ENCODE measurements around the gene GRM7. TPM values are rescaled to one million over a fixed set of nuclear protein-coding genes. Genes with fewer than 3 reads are reported as not detected.

GRM7 gene
- total RNA-seq, 1 donor from 2014 or later: 0.80 TPM

- H2AFZ ChIP-seq (replicated peaks): no peak overlapping the region
- H3K9me3 ChIP-seq (ENCODE audit: low read depth): no peaks in the 10 kb centered on the region
- H3K36me3 ChIP-seq: no peaks in the 10 kb centered on the region
- H3K9ac ChIP-seq: no peak overlapping the region
- H3F3A ChIP-seq (ENCODE audit: low read depth): no peaks in the 10 kb centered on the region
- H3K4me2 ChIP-seq: no peak overlapping the region
- no peak overlapping the region for H3K27ac ChIP-seq
- Mint-ChIP-seq H3K4me3 (no peak overlapping the region), H3K27me3 (ENCODE audit: insufficient read depth, low read depth) (peaks cover 9% of the 10 kb centered on the region), H3K27ac (no peak overlapping the region), H3K4me1 (peaks cover 7% of the 10 kb centered on the region), H3K9me3 (no peaks in the 10 kb centered on the region), H3K36me3 (no peaks in the 10 kb centered on the region)
- no peaks in the 10 kb centered on the region for H3K27me3 ChIP-seq
- H3K4me3 ChIP-seq: no peak overlapping the region
- H3K4me1 ChIP-seq: no peaks in the 10 kb centered on the region
- DNase-seq (ENCODE audit: low spot score): no peak
- no peaks in the 10 kb centered on the region for H4K20me1 ChIP-seq (ENCODE audit: low read depth)
- H3K79me2 ChIP-seq (ENCODE audit: low read depth): no peaks in the 10 kb centered on the region
- no peak for TF ChIP-seq CTCF (IDR thresholded peaks at IDR 0.05)
- TF ChIP-seq EZH2 (IDR thresholded peaks at IDR 0.05): no peak
- no peak for TF ChIP-seq EZH2phosphoT487 (IDR thresholded peaks at IDR 0.05)
Measured at GRCh38 chr3:7728566-7729519, 867.9 kb downstream of the GRM7 start.

- Histone ChIP-seq H3K9me3 (ENCODE audit: low read depth) (no peaks in the 10 kb centered on the region), H3K36me3 (no peaks in the 10 kb centered on the region), H4K20me1 (ENCODE audit: low read depth) (no peaks in the 10 kb centered on the region), H3K4me1 (no peaks in the 10 kb centered on the region), H3K9ac (no peak overlapping the region), H3K79me2 (ENCODE audit: low read depth) (no peaks in the 10 kb centered on the region), H3K27ac (no peak overlapping the region), H3K4me3 (no peak overlapping the region), H3F3A (ENCODE audit: low read depth) (no peaks in the 10 kb centered on the region), H3K4me2 (no peak overlapping the region), H2AFZ (replicated peaks) (no peak overlapping the region), H3K27me3 (no peaks in the 10 kb centered on the region)
- no peak overlapping the region for H3K4me3 Mint-ChIP-seq
- H3K27ac Mint-ChIP-seq: no peak overlapping the region
- no peaks in the 10 kb centered on the region for H3K36me3 Mint-ChIP-seq
- TF ChIP-seq EZH2phosphoT487 (IDR thresholded peaks at IDR 0.05) (no peak), EZH2 (IDR thresholded peaks at IDR 0.05) (no peak), CTCF (IDR thresholded peaks at IDR 0.05) (no peak)
- no peak for DNase-seq (ENCODE audit: low spot score)
- H3K4me1 Mint-ChIP-seq: no peaks in the 10 kb centered on the region
- H3K9me3 Mint-ChIP-seq: no peaks in the 10 kb centered on the region
- peaks cover 2% of the 10 kb centered on the region for H3K27me3 Mint-ChIP-seq (ENCODE audit: insufficient read depth, low read depth)
Measured at GRCh38 chr3:7733933-7734332, 873.0 kb downstream of the GRM7 start.

- Mint-ChIP-seq H3K27me3 (ENCODE audit: insufficient read depth, low read depth) (peaks cover 2% of the 10 kb centered on the region), H3K4me3 (no peak overlapping the region), H3K9me3 (no peaks in the 10 kb centered on the region), H3K27ac (no peak overlapping the region), H3K4me1 (no peaks in the 10 kb centered on the region), H3K36me3 (no peaks in the 10 kb centered on the region)
- H3K9ac ChIP-seq: no peak overlapping the region
- no peaks in the 10 kb centered on the region for H3K27me3 ChIP-seq
- TF ChIP-seq EZH2 (IDR thresholded peaks at IDR 0.05): no peak
- H3K4me3 ChIP-seq: no peak overlapping the region
- no peaks in the 10 kb centered on the region for H4K20me1 ChIP-seq (ENCODE audit: low read depth)
- no peak overlapping the region for H3K4me2 ChIP-seq
- H3K4me1 ChIP-seq: no peaks in the 10 kb centered on the region
- no peaks in the 10 kb centered on the region for H3K79me2 ChIP-seq (ENCODE audit: low read depth)
- H3K36me3 ChIP-seq: no peaks in the 10 kb centered on the region
- no peak overlapping the region for H2AFZ ChIP-seq (replicated peaks)
- no peaks in the 10 kb centered on the region for H3F3A ChIP-seq (ENCODE audit: low read depth)
- no peaks in the 10 kb centered on the region for H3K9me3 ChIP-seq (ENCODE audit: low read depth)
- DNase-seq (ENCODE audit: low spot score): no peak
- no peak overlapping the region for H3K27ac ChIP-seq
Measured at GRCh38 chr3:7734456-7734855, 873.5 kb downstream of the GRM7 start.

GRCh38 chr3:7737263-7737662 lies 876.3 kb downstream of the GRM7 start:
- no peak overlapping the region for H3K9ac ChIP-seq
- Mint-ChIP-seq H3K27ac (no peak overlapping the region), H3K9me3 (no peaks in the 10 kb centered on the region), H3K4me1 (no peaks in the 10 kb centered on the region), H3K36me3 (no peaks in the 10 kb centered on the region), H3K4me3 (no peak overlapping the region), H3K27me3 (ENCODE audit: insufficient read depth, low read depth) (no peaks in the 10 kb centered on the region)
- no peaks in the 10 kb centered on the region for H4K20me1 ChIP-seq (ENCODE audit: low read depth)
- H3K4me3 ChIP-seq: no peak overlapping the region
- H3K4me1 ChIP-seq: no peaks in the 10 kb centered on the region
- H3K27ac ChIP-seq: no peak overlapping the region
- H2AFZ ChIP-seq (replicated peaks): no peak overlapping the region
- no peaks in the 10 kb centered on the region for H3K9me3 ChIP-seq (ENCODE audit: low read depth)
- DNase-seq (ENCODE audit: low spot score): no peak
- no peaks in the 10 kb centered on the region for H3F3A ChIP-seq (ENCODE audit: low read depth)
- TF ChIP-seq EZH2phosphoT487 (IDR thresholded peaks at IDR 0.05) (no peak), CTCF (IDR thresholded peaks at IDR 0.05) (no peak), EZH2 (IDR thresholded peaks at IDR 0.05) (no peak)
- H3K27me3 ChIP-seq: no peaks in the 10 kb centered on the region
- H3K79me2 ChIP-seq (ENCODE audit: low read depth): no peaks in the 10 kb centered on the region
- H3K36me3 ChIP-seq: no peaks in the 10 kb centered on the region
- no peak overlapping the region for H3K4me2 ChIP-seq

Measured in neural progenitor cell (in vitro differentiated cells).